ENCODE measurements around the gene STOX2.

Gene STOX2

GRCh38 chr4:183989931-183990330 lies 84.8 kb downstream of the STOX2 start:
- Histone ChIP-seq H3K4me3 (ENCODE audit: low read depth in 1 of 5, low read length in 5 of 5) (no peak overlapping the region), H3K4me1 (ENCODE audit: control insufficient read depth in 5 of 5, insufficient read depth in 5 of 5, low read length in 5 of 5) (peaks cover 0 to 19% (median 18%) of the 10 kb centered on the region in 5 donors), H3K27me3 (ENCODE audit: control insufficient read depth in 5 of 5, insufficient read depth in 4 of 5, low read length in 5 of 5) (no peaks in the 10 kb centered on the region), H3K27ac (ENCODE audit: low read depth, low read length) (no peak overlapping the region), H3K9me3 (ENCODE audit: control insufficient read depth in 5 of 5, low read length in 5 of 5) (no peaks in the 10 kb centered on the region), H3K9ac (ENCODE audit: low read length in 5 of 5) (no peak overlapping the region), H3K36me3 (ENCODE audit: control insufficient read depth in 5 of 5, insufficient read depth in 5 of 5, low read length in 5 of 5) (no peaks in the 10 kb centered on the region)

GRCh38 chr4:183993676-183994075 lies 88.6 kb downstream of the STOX2 start:
- H3K4me3 ChIP-seq (ENCODE audit: low read depth in 1 of 5, low read length in 5 of 5) = no peak overlapping the region
- H3K9ac ChIP-seq (ENCODE audit: low read length in 5 of 5) = no peak overlapping the region

GRCh38 chr4:183995570-183995969 lies 90.5 kb downstream of the STOX2 start:
- Histone ChIP-seq H3K36me3 (ENCODE audit: control insufficient read depth in 5 of 5, insufficient read depth in 5 of 5, low read length in 5 of 5) (no peaks in the 10 kb centered on the region), H3K27me3 (ENCODE audit: control insufficient read depth in 5 of 5, insufficient read depth in 4 of 5, low read length in 5 of 5) (no peaks in the 10 kb centered on the region), H3K9me3 (ENCODE audit: control insufficient read depth in 5 of 5, low read length in 5 of 5) (no peaks in the 10 kb centered on the region), H3K4me3 (ENCODE audit: low read depth in 1 of 5, low read length in 5 of 5) (no peak overlapping the region), H3K4me1 (ENCODE audit: control insufficient read depth in 5 of 5, insufficient read depth in 5 of 5, low read length in 5 of 5) (no peaks in the 10 kb centered on the region), H3K9ac (ENCODE audit: low read length in 5 of 5) (no peak overlapping the region), H3K27ac (ENCODE audit: low read depth, low read length) (no peak overlapping the region)

More at GRCh38 chr4:183993676-183994075, 88.6 kb downstream of the STOX2 start:
- H3K4me1 ChIP-seq (ENCODE audit: control insufficient read depth in 5 of 5, insufficient read depth in 5 of 5, low read length in 5 of 5) = peaks cover 0 to 2% (median 2%) of the 10 kb centered on the region in 5 donors
- no peaks in the 10 kb centered on the region for H3K9me3 ChIP-seq (ENCODE audit: control insufficient read depth in 5 of 5, low read length in 5 of 5)
- no peaks in the 10 kb centered on the region for H3K27me3 ChIP-seq (ENCODE audit: control insufficient read depth in 5 of 5, insufficient read depth in 4 of 5, low read length in 5 of 5)
- H3K36me3 ChIP-seq (ENCODE audit: control insufficient read depth in 5 of 5, insufficient read depth in 5 of 5, low read length in 5 of 5) = no peaks in the 10 kb centered on the region
- no peak overlapping the region for H3K27ac ChIP-seq (ENCODE audit: low read depth, low read length)

- Histone ChIP-seq H3K36me3 (ENCODE audit: control insufficient read depth in 5 of 5, insufficient read depth in 5 of 5, low read length in 5 of 5) (no peaks in the 10 kb centered on the region), H3K27ac (ENCODE audit: low read depth, low read length) (no peak overlapping the region), H3K27me3 (ENCODE audit: control insufficient read depth in 5 of 5, insufficient read depth in 4 of 5, low read length in 5 of 5) (no peaks in the 10 kb centered on the region), H3K9ac (ENCODE audit: low read length in 5 of 5) (no peak overlapping the region), H3K4me1 (ENCODE audit: control insufficient read depth in 5 of 5, insufficient read depth in 5 of 5, low read length in 5 of 5) (no peaks in the 10 kb centered on the region), H3K9me3 (ENCODE audit: control insufficient read depth in 5 of 5, low read length in 5 of 5) (no peaks in the 10 kb centered on the region), H3K4me3 (ENCODE audit: low read depth in 1 of 5, low read length in 5 of 5) (no peak overlapping the region)
Measured at GRCh38 chr4:183996868-183997267, 91.8 kb downstream of the STOX2 start.

GRCh38 chr4:183999435-183999834 lies 94.3 kb downstream of the STOX2 start:
- no peak overlapping the region for H3K4me3 ChIP-seq (ENCODE audit: low read depth in 1 of 5, low read length in 5 of 5)

GRCh38 chr4:184000457-184001396 lies 95.6 kb downstream of the STOX2 start:
- Histone ChIP-seq H3K9me3 (ENCODE audit: control insufficient read depth in 5 of 5, low read length in 5 of 5) (peaks cover 0 to 3% (median 0%) of the 10 kb centered on the region in 5 donors), H3K27me3 (ENCODE audit: control insufficient read depth in 5 of 5, insufficient read depth in 4 of 5, low read length in 5 of 5) (no peaks in the 10 kb centered on the region), H3K36me3 (ENCODE audit: control insufficient read depth in 5 of 5, insufficient read depth in 5 of 5, low read length in 5 of 5) (no peaks in the 10 kb centered on the region), H3K4me3 (ENCODE audit: low read depth in 1 of 5, low read length in 5 of 5) (no peak overlapping the region), H3K4me1 (ENCODE audit: control insufficient read depth in 5 of 5, insufficient read depth in 5 of 5, low read length in 5 of 5) (no peaks in the 10 kb centered on the region), H3K9ac (ENCODE audit: low read length in 5 of 5) (no peak overlapping the region), H3K27ac (ENCODE audit: low read depth, low read length) (no peak overlapping the region)

More at GRCh38 chr4:183999435-183999834, 94.3 kb downstream of the STOX2 start:
- peaks cover 0 to 3% (median 0%) of the 10 kb centered on the region in 5 donors for H3K9me3 ChIP-seq (ENCODE audit: control insufficient read depth in 5 of 5, low read length in 5 of 5)
- H3K27ac ChIP-seq (ENCODE audit: low read depth, low read length) = no peak overlapping the region
- no peaks in the 10 kb centered on the region for H3K4me1 ChIP-seq (ENCODE audit: control insufficient read depth in 5 of 5, insufficient read depth in 5 of 5, low read length in 5 of 5)
- no peaks in the 10 kb centered on the region for H3K27me3 ChIP-seq (ENCODE audit: control insufficient read depth in 5 of 5, insufficient read depth in 4 of 5, low read length in 5 of 5)
- H3K9ac ChIP-seq (ENCODE audit: low read length in 5 of 5) = no peak overlapping the region
- H3K36me3 ChIP-seq (ENCODE audit: control insufficient read depth in 5 of 5, insufficient read depth in 5 of 5, low read length in 5 of 5) = no peaks in the 10 kb centered on the region

- no peak overlapping the region for H3K4me3 ChIP-seq (ENCODE audit: low read depth in 1 of 5, low read length in 5 of 5)
- no peak overlapping the region for H3K9ac ChIP-seq (ENCODE audit: low read length in 5 of 5)
- H3K27me3 ChIP-seq (ENCODE audit: control insufficient read depth in 5 of 5, insufficient read depth in 4 of 5, low read length in 5 of 5) = no peaks in the 10 kb centered on the region
- H3K36me3 ChIP-seq (ENCODE audit: control insufficient read depth in 5 of 5, insufficient read depth in 5 of 5, low read length in 5 of 5) = no peaks in the 10 kb centered on the region
- no peaks in the 10 kb centered on the region for H3K4me1 ChIP-seq (ENCODE audit: control insufficient read depth in 5 of 5, insufficient read depth in 5 of 5, low read length in 5 of 5)
- H3K9me3 ChIP-seq (ENCODE audit: control insufficient read depth in 5 of 5, low read length in 5 of 5) = peaks cover 0 to 3% (median 0%) of the 10 kb centered on the region in 5 donors
- H3K27ac ChIP-seq (ENCODE audit: low read depth, low read length) = no peak overlapping the region
Measured at GRCh38 chr4:184003433-184003832, 98.3 kb downstream of the STOX2 start.

GRCh38 chr4:184007891-184008290 lies 102.8 kb downstream of the STOX2 start:
- no peak overlapping the region for H3K27ac ChIP-seq (ENCODE audit: low read depth, low read length)
- no peaks in the 10 kb centered on the region for H3K27me3 ChIP-seq (ENCODE audit: control insufficient read depth in 5 of 5, insufficient read depth in 4 of 5, low read length in 5 of 5)
- H3K9me3 ChIP-seq (ENCODE audit: control insufficient read depth in 5 of 5, low read length in 5 of 5) = no peaks in the 10 kb centered on the region
- no peak overlapping the region for H3K9ac ChIP-seq (ENCODE audit: low read length in 5 of 5)
- H3K4me1 ChIP-seq (ENCODE audit: control insufficient read depth in 5 of 5, insufficient read depth in 5 of 5, low read length in 5 of 5) = peaks cover 0 to 2% (median 0%) of the 10 kb centered on the region in 5 donors
- H3K36me3 ChIP-seq (ENCODE audit: control insufficient read depth in 5 of 5, insufficient read depth in 5 of 5, low read length in 5 of 5) = peaks cover 0 to 18% (median 10%) of the 10 kb centered on the region in 5 donors
- H3K4me3 ChIP-seq (ENCODE audit: low read depth in 1 of 5, low read length in 5 of 5) = no peak overlapping the region

GRCh38 chr4:184010696-184011095 lies 105.6 kb downstream of the STOX2 start:
- H3K36me3 ChIP-seq (ENCODE audit: control insufficient read depth in 5 of 5, insufficient read depth in 5 of 5, low read length in 5 of 5) = peaks cover 0 to 18% (median 10%) of the 10 kb centered on the region in 5 donors
- no peak overlapping the region for H3K9ac ChIP-seq (ENCODE audit: low read length in 5 of 5)
- H3K9me3 ChIP-seq (ENCODE audit: control insufficient read depth in 5 of 5, low read length in 5 of 5) = no peaks in the 10 kb centered on the region
- no peaks in the 10 kb centered on the region for H3K27me3 ChIP-seq (ENCODE audit: control insufficient read depth in 5 of 5, insufficient read depth in 4 of 5, low read length in 5 of 5)
- H3K4me1 ChIP-seq (ENCODE audit: control insufficient read depth in 5 of 5, insufficient read depth in 5 of 5, low read length in 5 of 5) = peaks cover 0 to 2% (median 0%) of the 10 kb centered on the region in 5 donors
- H3K4me3 ChIP-seq (ENCODE audit: low read depth in 1 of 5, low read length in 5 of 5) = no peak overlapping the region
- no peak overlapping the region for H3K27ac ChIP-seq (ENCODE audit: low read depth, low read length)

GRCh38 chr4:184011826-184012380 lies 106.8 kb downstream of the STOX2 start:
- Histone ChIP-seq H3K4me3 (ENCODE audit: low read depth in 1 of 5, low read length in 5 of 5) (no peak overlapping the region), H3K27me3 (ENCODE audit: control insufficient read depth in 5 of 5, insufficient read depth in 4 of 5, low read length in 5 of 5) (no peaks in the 10 kb centered on the region), H3K9me3 (ENCODE audit: control insufficient read depth in 5 of 5, low read length in 5 of 5) (no peaks in the 10 kb centered on the region), H3K36me3 (ENCODE audit: control insufficient read depth in 5 of 5, insufficient read depth in 5 of 5, low read length in 5 of 5) (peaks cover 0 to 18% (median 10%) of the 10 kb centered on the region in 5 donors), H3K27ac (ENCODE audit: low read depth, low read length) (no peak overlapping the region), H3K4me1 (ENCODE audit: control insufficient read depth in 5 of 5, insufficient read depth in 5 of 5, low read length in 5 of 5) (peaks cover 0 to 2% (median 0%) of the 10 kb centered on the region in 5 donors), H3K9ac (ENCODE audit: low read length in 5 of 5) (no peak overlapping the region)

Measured in subcutaneous abdominal adipose tissue (tissue), 5 donors.